Measurements from ENCODE around the gene CCAR1. TPM values are rescaled to one million over a fixed set of nuclear protein-coding genes. Genes with fewer than 3 reads are reported as not detected.

The CCAR1 gene
- total RNA-seq = 10 to 100 TPM; 17.8 to 71.3 (median 37.7) TPM

DNA sequence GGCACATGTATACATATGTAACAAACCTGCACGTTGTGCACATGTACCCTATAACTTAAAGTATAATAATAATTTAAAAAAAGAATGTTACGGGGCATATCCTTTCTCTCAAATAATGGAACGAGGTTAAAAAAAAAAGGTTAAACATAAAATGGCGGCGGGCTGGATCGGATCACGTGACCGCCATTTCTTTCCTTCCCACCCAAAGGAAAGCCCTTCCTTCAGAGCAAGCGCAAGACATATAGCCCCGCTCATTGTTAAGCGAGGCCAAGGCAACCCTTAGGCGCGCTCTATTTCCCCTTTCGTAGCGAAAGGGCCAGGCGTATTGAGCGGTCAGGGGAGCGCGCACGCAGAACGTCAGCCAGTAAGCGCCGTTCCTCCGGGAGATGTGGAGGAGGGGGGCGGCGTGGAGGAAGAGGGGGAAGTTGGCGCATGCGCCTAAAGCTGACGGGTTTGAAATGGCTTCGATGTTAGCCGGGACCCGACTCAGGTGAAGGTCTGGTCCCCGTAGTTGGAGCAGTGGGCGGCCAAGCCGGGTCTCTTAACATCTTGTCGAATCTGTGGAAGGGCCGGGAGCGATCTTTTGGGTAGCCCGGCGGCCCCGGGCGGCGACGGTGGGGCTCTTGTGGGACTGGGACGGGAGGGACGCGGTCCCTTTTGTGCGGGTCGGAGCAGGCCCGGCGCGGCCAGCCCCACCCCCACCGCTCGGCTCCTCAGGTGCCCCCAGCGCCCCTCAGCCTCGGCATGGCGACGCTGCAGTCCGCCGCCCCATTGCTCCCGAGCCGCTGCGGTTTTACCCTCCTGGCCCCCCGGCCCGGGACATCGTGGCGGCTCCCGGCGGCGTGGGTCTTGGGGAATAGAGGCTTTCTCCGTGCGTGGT, at the start of gene CCAR1:
Gene CCAR1, plus strand, starts transcription at position 447 of the 880 bp plus-strand sequence. CDS start 1,266 bp downstream, outside the sequence.
- no peaks in the 10 kb centered on the region for H3K27me3 ChIP-seq
- peaks cover 0 to 26% of the 10 kb centered on the region in 2 donors for H3K36me3 ChIP-seq
- in situ Hi-C loops (cut with MboI; ENCODE audit: low sequenced_read_pairs in 4 of 4) = loop anchor here in 1 of 4 donors (25.0 kb wide), 1 partner anchor 184 kb away; the partner anchor contains the start of gene SLC25A16
- DNase-seq = peak; percentile 93 to 95
- peak; percentile 97 to 98 for ATAC-seq
- H3K4me3 ChIP-seq = peak within 1 kb of the TSS; percentile 88 to 96 (median 90)
- intact Hi-C loops (cut with DNase I; ENCODE audit: low total_unique reads) = loop anchor here (1.0 to 10.0 kb wide), 6 partner anchors 166 to 459 kb away; partner anchors contain the start of genes DDX50, HNRNPH3, PBLD and RUFY2
- H3K27ac ChIP-seq = peak within 1 kb of the TSS; percentile 94 to 99 (median 96)
- H3K9me3 ChIP-seq = no peaks in the 10 kb centered on the region
- TF ChIP-seq CTCF (IDR thresholded peaks at IDR 0.05 in 4 of 5, conservative IDR thresholded peaks at IDR 0.05 in 1 of 5) (no peak), POLR2A (IDR thresholded peaks at IDR 0.05) (peak; percentile 67 to 73)
- peaks cover 7 to 9% of the 10 kb centered on the region in 2 donors for H3K4me1 ChIP-seq

- no peak for DNase-seq
- in situ Hi-C loops (cut with MboI; ENCODE audit: low sequenced_read_pairs in 4 of 4) (no loop called here), intact Hi-C loops (cut with DNase I; ENCODE audit: low total_unique reads) (no loop called here)
- no peaks in the 10 kb centered on the region for H3K4me1 ChIP-seq
- ATAC-seq = no peak
- H3K27me3 ChIP-seq = no peaks in the 10 kb centered on the region
- TF ChIP-seq POLR2A (IDR thresholded peaks at IDR 0.05) (no peak), CTCF (IDR thresholded peaks at IDR 0.05 in 4 of 5, conservative IDR thresholded peaks at IDR 0.05 in 1 of 5) (no peak)
- no peaks in the 10 kb centered on the region for H3K36me3 ChIP-seq
- no peak overlapping the region for H3K4me3 ChIP-seq
- no peak overlapping the region for H3K27ac ChIP-seq
- H3K9me3 ChIP-seq = no peaks in the 10 kb centered on the region
Observed at GRCh38 chr10:68684413-68684812, 36.6 kb upstream of the CCAR1 start.

DNA sequence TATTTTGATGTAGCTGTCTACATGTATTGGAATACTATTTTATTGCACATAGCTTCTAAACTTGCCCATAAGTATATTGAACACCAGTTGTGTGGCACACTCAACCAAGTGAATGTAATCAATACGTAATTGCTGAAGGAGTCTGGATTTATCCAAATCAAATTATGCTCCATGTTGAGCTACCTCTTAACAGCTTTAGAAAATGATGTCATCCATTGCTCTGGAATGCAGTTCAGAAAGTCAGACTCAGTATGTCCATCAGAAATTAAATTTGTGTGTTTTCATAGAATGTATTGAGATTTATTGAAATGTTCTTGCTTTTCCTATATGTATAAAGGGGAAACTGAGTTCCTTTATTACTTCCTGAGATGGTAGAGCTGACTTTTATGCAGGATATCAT, 25.0 kb upstream of the CCAR1 start:
- H3K4me1 ChIP-seq = peaks cover 7% of the 10 kb centered on the region in 2 donors
- intact Hi-C loops (cut with DNase I; ENCODE audit: low total_unique reads) = no loop called here
- H3K27me3 ChIP-seq = no peaks in the 10 kb centered on the region
- in situ Hi-C loops (cut with MboI; ENCODE audit: low sequenced_read_pairs in 4 of 4) = no loop called here
- no peak overlapping the region for H3K4me3 ChIP-seq
- TF ChIP-seq CTCF (IDR thresholded peaks at IDR 0.05 in 4 of 5, conservative IDR thresholded peaks at IDR 0.05 in 1 of 5) (no peak), POLR2A (IDR thresholded peaks at IDR 0.05) (no peak)
- H3K9me3 ChIP-seq = no peaks in the 10 kb centered on the region
- H3K36me3 ChIP-seq = no peaks in the 10 kb centered on the region
- ATAC-seq = no peak
- H3K27ac ChIP-seq = no peak overlapping the region
- no peak for DNase-seq

- H3K27me3 ChIP-seq = no peaks in the 10 kb centered on the region
- no peak overlapping the region for H3K4me3 ChIP-seq
- no peak overlapping the region for H3K27ac ChIP-seq
- TF ChIP-seq CTCF (IDR thresholded peaks at IDR 0.05 in 4 of 5, conservative IDR thresholded peaks at IDR 0.05 in 1 of 5) = no peak
- intact Hi-C loops (cut with DNase I; ENCODE audit: low total_unique reads) (no loop called here), in situ Hi-C loops (cut with MboI; ENCODE audit: low sequenced_read_pairs in 4 of 4) (no loop called here)
- ATAC-seq (no peak), DNase-seq (no peak)
- no peaks in the 10 kb centered on the region for H3K9me3 ChIP-seq
- peaks cover 7% of the 10 kb centered on the region in 2 donors for H3K4me1 ChIP-seq
- no peaks in the 10 kb centered on the region for H3K36me3 ChIP-seq
Observed at GRCh38 chr10:68697106-68697505, 23.9 kb upstream of the CCAR1 start.

Data from gastrocnemius medialis (tissue), 4 donors.